Measurements from ENCODE around the gene GNA15. TPM values are rescaled to one million over a fixed set of nuclear protein-coding genes. Genes with fewer than 3 reads are reported as not detected.

GNA15 gene
- total RNA-seq, 3 donors from 2014 or later = 7.8 to 16.2 (median 8.5) TPM

DNA sequence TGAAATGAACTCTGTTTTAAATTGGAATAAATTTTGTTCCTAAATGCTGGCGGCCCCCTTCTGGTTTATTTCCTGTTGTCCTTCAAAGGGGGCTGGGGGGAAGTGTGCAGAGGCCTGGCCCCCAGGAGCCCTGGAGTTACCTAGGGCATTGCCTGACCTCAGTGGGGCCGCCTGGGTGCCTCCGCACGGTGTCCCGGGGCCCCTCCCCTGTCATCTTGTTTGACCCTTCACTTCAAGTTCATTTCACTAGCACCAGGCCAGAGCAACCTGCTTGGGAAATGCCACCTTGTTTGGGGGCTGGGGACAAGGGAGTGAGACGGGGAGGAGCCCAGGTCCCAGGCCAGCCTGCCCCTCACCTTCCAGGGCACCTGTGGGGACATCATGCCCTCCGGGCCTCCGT, 11.9 kb upstream of the GNA15 start:
- Histone ChIP-seq H3K9me3 (no peaks in the 10 kb centered on the region), H3K4me3 (no peak overlapping the region), H3K27me3 (no peaks in the 10 kb centered on the region), H3K4me1 (no peaks in the 10 kb centered on the region), H3K36me3 (no peaks in the 10 kb centered on the region), H3K27ac (no peak overlapping the region)
- intact Hi-C loops (cut with DNase I; ENCODE audit: low total_unique reads) = no loop called here
- no peak for DNase-seq (ENCODE audit: low spot score in 2 of 2)
- TF ChIP-seq, protein P1, sequence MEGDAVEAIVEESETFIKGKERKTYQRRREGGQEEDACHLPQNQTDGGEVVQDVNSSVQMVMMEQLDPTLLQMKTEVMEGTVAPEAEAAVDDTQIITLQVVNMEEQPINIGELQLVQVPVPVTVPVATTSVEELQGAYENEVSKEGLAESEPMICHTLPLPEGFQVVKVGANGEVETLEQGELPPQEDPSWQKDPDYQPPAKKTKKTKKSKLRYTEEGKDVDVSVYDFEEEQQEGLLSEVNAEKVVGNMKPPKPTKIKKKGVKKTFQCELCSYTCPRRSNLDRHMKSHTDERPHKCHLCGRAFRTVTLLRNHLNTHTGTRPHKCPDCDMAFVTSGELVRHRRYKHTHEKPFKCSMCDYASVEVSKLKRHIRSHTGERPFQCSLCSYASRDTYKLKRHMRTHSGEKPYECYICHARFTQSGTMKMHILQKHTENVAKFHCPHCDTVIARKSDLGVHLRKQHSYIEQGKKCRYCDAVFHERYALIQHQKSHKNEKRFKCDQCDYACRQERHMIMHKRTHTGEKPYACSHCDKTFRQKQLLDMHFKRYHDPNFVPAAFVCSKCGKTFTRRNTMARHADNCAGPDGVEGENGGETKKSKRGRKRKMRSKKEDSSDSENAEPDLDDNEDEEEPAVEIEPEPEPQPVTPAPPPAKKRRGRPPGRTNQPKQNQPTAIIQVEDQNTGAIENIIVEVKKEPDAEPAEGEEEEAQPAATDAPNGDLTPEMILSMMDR (IDR thresholded peaks at IDR 0.05) = no peak
- TF ChIP-seq POLR2AphosphoS5 (IDR thresholded peaks at IDR 0.05) = no peak
- TF ChIP-seq POLR2A (IDR thresholded peaks at IDR 0.05) = no peak

DNA sequence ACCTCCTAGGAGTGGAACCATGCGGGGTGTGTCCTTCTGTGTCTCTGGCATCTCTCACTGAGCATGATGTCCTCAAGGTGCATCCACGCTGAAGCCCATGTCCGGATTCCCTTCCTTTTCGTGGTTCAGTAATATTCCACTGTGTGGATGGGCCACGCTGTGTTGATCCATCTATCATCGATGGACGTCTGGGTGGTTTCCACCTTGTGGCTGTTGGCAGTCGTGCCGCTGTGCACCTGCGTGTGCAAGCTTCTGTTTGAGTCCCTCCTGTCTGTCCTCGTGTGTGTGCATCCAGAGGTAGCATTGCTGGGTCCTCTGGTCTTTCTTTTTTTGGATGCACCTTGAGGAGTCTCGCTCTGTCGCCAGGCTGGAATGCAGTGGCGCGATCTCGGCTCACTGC, 11.2 kb upstream of the GNA15 start:
- intact Hi-C loops (cut with DNase I; ENCODE audit: low total_unique reads) = no loop called here
- Histone ChIP-seq H3K4me3 (no peak overlapping the region), H3K27ac (no peak overlapping the region), H3K27me3 (no peaks in the 10 kb centered on the region), H3K36me3 (no peaks in the 10 kb centered on the region), H3K4me1 (no peaks in the 10 kb centered on the region), H3K9me3 (no peaks in the 10 kb centered on the region)
- DNase-seq (ENCODE audit: low spot score in 2 of 2) = no peak
- TF ChIP-seq, protein P1 (IDR thresholded peaks at IDR 0.05) = no peak
- TF ChIP-seq POLR2A (IDR thresholded peaks at IDR 0.05) = no peak
- no peak for TF ChIP-seq POLR2AphosphoS5 (IDR thresholded peaks at IDR 0.05)

DNA sequence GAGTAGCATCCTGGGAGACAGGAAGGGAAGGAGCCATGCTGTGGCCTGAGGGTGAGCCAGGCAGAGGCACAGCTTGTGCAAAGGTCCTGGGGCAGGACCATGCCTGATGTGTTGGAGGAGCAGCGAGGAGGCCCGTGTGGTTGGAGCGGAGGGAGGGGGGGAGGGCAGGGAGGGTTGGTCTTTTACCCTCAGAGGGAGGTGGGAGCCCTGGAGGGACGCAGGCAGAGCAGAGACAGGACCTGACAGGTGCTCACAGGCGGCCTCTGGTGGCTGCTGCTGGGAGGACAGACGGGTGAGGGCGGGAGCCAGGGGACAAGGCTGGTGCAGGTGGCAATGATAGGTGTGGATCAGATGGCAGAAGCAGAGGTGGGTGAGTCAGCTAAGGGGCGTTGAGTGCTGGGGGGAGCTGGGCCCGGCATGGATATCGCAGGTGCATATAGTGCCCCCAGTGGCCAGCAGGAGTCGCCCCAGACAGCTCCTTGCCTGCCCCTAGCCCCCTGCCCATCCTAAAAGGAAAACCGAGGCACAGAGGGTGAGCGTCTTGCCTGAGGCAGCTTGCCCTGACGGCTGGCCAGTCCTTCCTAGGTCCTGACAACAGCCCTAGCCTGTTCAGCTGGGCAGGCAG, 9.8 kb upstream of the GNA15 start:
- Histone ChIP-seq H3K4me1 (no peaks in the 10 kb centered on the region), H3K9me3 (no peaks in the 10 kb centered on the region), H3K36me3 (no peaks in the 10 kb centered on the region), H3K4me3 (no peak overlapping the region), H3K27ac (no peak overlapping the region), H3K27me3 (no peaks in the 10 kb centered on the region)
- TF ChIP-seq, protein P1 (IDR thresholded peaks at IDR 0.05) = peak in 2 of 3 donors; percentile 42 to 70
- TF ChIP-seq POLR2A (IDR thresholded peaks at IDR 0.05) = no peak
- no peak for DNase-seq (ENCODE audit: low spot score in 2 of 2)
- intact Hi-C loops (cut with DNase I; ENCODE audit: low total_unique reads) = no loop called here

DNA sequence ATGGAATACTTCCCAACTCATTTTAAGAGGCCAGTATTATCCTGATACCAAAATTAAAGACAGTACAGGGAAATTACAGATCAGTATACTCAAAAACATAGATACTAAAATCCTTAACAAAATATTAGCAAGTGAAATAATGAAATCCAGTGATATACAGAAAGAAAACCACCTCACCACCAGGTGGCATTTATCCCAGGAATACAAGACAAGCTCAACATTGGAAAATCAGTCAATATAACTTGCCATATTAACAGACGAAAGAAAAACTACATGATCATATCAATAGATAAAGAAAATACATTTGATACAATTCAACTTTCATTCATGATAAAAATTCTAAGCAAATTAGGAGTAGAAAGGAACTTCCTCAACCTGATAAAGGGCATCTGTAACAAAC, 6.7 kb upstream of the GNA15 start:
- no peaks in the 10 kb centered on the region for H3K36me3 ChIP-seq
- DNase-seq (ENCODE audit: low spot score in 2 of 2) = no peak
- H3K4me3 ChIP-seq = no peak overlapping the region
- H3K27me3 ChIP-seq = no peaks in the 10 kb centered on the region
- intact Hi-C loops (cut with DNase I; ENCODE audit: low total_unique reads) = no loop called here
- H3K27ac ChIP-seq = no peak overlapping the region
- TF ChIP-seq, protein P1 (IDR thresholded peaks at IDR 0.05) = peak in 2 of 3 donors; percentile 46 to 52
- no peak for TF ChIP-seq POLR2AphosphoS5 (IDR thresholded peaks at IDR 0.05)
- H3K9me3 ChIP-seq = no peaks in the 10 kb centered on the region
- H3K4me1 ChIP-seq = no peaks in the 10 kb centered on the region

DNA sequence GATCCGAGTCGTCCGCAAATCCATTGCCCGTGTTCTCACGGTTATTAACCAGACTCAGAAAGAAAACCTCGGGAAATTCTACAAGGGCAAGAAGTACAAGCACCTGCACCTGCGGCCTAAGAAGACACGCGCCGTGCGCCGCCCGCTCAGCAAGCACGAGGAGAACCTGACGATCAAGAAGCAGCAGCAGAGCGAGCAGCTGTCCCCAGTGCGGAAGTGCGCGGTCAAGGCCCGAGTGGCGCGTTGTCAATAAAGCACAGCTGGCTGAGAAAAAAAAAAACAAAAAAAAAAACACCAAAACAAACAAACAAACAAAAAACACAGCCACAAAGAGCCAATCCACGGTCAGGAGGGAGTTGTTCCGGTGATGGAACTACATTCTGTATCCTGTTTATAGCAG, 4.7 kb upstream of the GNA15 start:
- intact Hi-C loops (cut with DNase I; ENCODE audit: low total_unique reads) = no loop called here
- Histone ChIP-seq H3K4me1 (no peaks in the 10 kb centered on the region), H3K4me3 (no peak overlapping the region), H3K27me3 (no peaks in the 10 kb centered on the region), H3K9me3 (no peaks in the 10 kb centered on the region), H3K36me3 (no peaks in the 10 kb centered on the region), H3K27ac (no peak overlapping the region)
- DNase-seq (ENCODE audit: low spot score in 2 of 2) = no peak
- TF ChIP-seq, protein P1 (IDR thresholded peaks at IDR 0.05) = no peak
- TF ChIP-seq POLR2AphosphoS5 (IDR thresholded peaks at IDR 0.05) = no peak
- TF ChIP-seq POLR2A (IDR thresholded peaks at IDR 0.05) = no peak

All from breast epithelium (tissue), 4 donors.